Cerebellar nuclear complex (tissue), 1 donor: ENCODE measurements around the gene MTCL1.
A peak's percentile ranks its signal among the peaks of the same experiment; 100 is the strongest.

Experiments
- DNase-seq, 2 experiments: peaks; one replicate each; lab custom pipeline; 2025; lab: John Stamatoyannopoulos, UW

MTCL1 gene

GRCh38 chr18:8794156-8794933 is 89.0 kb downstream of the MTCL1 start:
- DNase-seq = no peak

- no peak for DNase-seq
Measured at GRCh38 chr18:8794934-8795280, 89.6 kb downstream of the MTCL1 start.

- DNase-seq = no peak
Measured at GRCh38 chr18:8795586-8796325, 90.4 kb downstream of the MTCL1 start.

- no peak for DNase-seq
Measured at GRCh38 chr18:8797206-8797605, 91.8 kb downstream of the MTCL1 start.

- DNase-seq = no peak
Measured at GRCh38 chr18:8799001-8799400, 93.6 kb downstream of the MTCL1 start.

GRCh38 chr18:8799596-8800441 is 94.5 kb downstream of the MTCL1 start:
- DNase-seq = no peak

- DNase-seq = no peak
Measured at GRCh38 chr18:8800445-8800844, 95.1 kb downstream of the MTCL1 start.

GRCh38 chr18:8800876-8801262 is 95.5 kb downstream of the MTCL1 start:
- no peak for DNase-seq

GRCh38 chr18:8801263-8801901 is 96.0 kb downstream of the MTCL1 start:
- no peak for DNase-seq

GRCh38 chr18:8802017-8802672 is 96.8 kb downstream of the MTCL1 start:
- DNase-seq = no peak

GRCh38 chr18:8803063-8803795 is 97.9 kb downstream of the MTCL1 start:
- no peak for DNase-seq

- no peak for DNase-seq
Measured at GRCh38 chr18:8803957-8804356, 98.6 kb downstream of the MTCL1 start.

GRCh38 chr18:8805552-8805951 is 100.2 kb downstream of the MTCL1 start:
- DNase-seq = no peak

GRCh38 chr18:8806100-8806797 is 100.9 kb downstream of the MTCL1 start:
- no peak for DNase-seq

GRCh38 chr18:8806798-8807487 is 101.6 kb downstream of the MTCL1 start:
- DNase-seq = no peak

- DNase-seq = no peak
Measured at GRCh38 chr18:8807488-8807805, 102.1 kb downstream of the MTCL1 start.

GRCh38 chr18:8808001-8808400 is 102.6 kb downstream of the MTCL1 start:
- peak; percentile 77 to 88 for DNase-seq

- peak in 1 of 2 experiments; percentile 30 for DNase-seq
Measured at GRCh38 chr18:8809514-8809913, 104.2 kb downstream of the MTCL1 start.

GRCh38 chr18:8810157-8810556 is 104.8 kb downstream of the MTCL1 start:
- no peak for DNase-seq

GRCh38 chr18:8811115-8811514 is 105.8 kb downstream of the MTCL1 start:
- DNase-seq = no peak
